Smooth muscle cell (in vitro differentiated cells): ENCODE results near the gene MICAL2. TPM values are rescaled to one million over a fixed set of nuclear protein-coding genes. Genes with fewer than 3 reads are reported as not detected.

ENCODE experiments used
- DNase-seq: peaks from one replicate; lab custom pipeline; 2025; ENCODE audit not compliant: unreplicated experiment; lab: John Stamatoyannopoulos, UW
- H2AFZ ChIP-seq: fragments of 200-600 bp; sonication (generic); 2 replicates; pipeline ENCODE4 v1.6.0; 2016; ENCODE audit warnings: antibody characterized with exemption, low read depth, mild to moderate bottlenecking
- H3F3A ChIP-seq: fragments of 200-600 bp; sonication (generic); 2 replicates; pipeline ENCODE4 v1.6.0; 2017; ENCODE audit warnings: antibody characterized with exemption, low read depth
- H3K27ac ChIP-seq: fragments of 200-600 bp; sonication (generic); 2 replicates; pipeline ENCODE4 v1.5.1; 2016; ENCODE audit warnings: low read depth, mild to moderate bottlenecking
- H3K27me3 ChIP-seq: fragments of 200-600 bp; sonication (generic); 2 replicates; pipeline ENCODE4 v1.6.1; 2016; ENCODE audit warnings: low read depth, mild to moderate bottlenecking
- H3K36me3 ChIP-seq: fragments of 200-600 bp; sonication (generic); 2 replicates; pipeline ENCODE4 v1.5.1; 2016; ENCODE audit warnings: low read depth
- H3K4me1 ChIP-seq: fragments of 200-600 bp; sonication (generic); 2 replicates; pipeline ENCODE4 v1.5.1; 2016; ENCODE audit warnings: low read depth
- H3K4me2 ChIP-seq: fragments of 200-600 bp; sonication (generic); 2 replicates; pipeline ENCODE4 v1.6.0; 2016; ENCODE audit warnings: mild to moderate bottlenecking
- H3K4me3 ChIP-seq: fragments of 200-600 bp; sonication (generic); 2 replicates; pipeline ENCODE4 v1.5.1; 2016; ENCODE audit warnings: mild to moderate bottlenecking
- H3K79me2 ChIP-seq: fragments of 200-600 bp; sonication (generic); 2 replicates; pipeline ENCODE4 v1.6.0; 2016; ENCODE audit warnings: low read depth, mild to moderate bottlenecking
- H3K9ac ChIP-seq: fragments of 200-600 bp; sonication (generic); 2 replicates; pipeline ENCODE4 v1.6.0; 2016; ENCODE audit warnings: low read depth
- H3K9me3 ChIP-seq: fragments of 200-600 bp; sonication (generic); replicated peaks from 2 replicates; pipeline ENCODE4 v1.5.1; 2016; ENCODE audit warnings: low read depth
- H4K20me1 ChIP-seq: fragments of 200-600 bp; sonication (generic); 2 replicates; pipeline ENCODE4 v1.6.0; 2016; ENCODE audit warnings: low read depth
- WGBS: methylation state at CpG from one replicate; pipeline ENCODE4 v1.1.7; 2016; ENCODE audit warnings: low lambda C conversion rate; 5-methylcytosine and 5-hydroxymethylcytosine counted together
- polyA plus RNA-seq: library from polyadenylated mRNA; unstranded; fragments of >200 nt; fragmentation: Nextera tagmentation; extraction: Ambion mirVana; gene quantifications from 2 replicates; pipeline ENCODE4 v1.2.1, GENCODE V29; 2016
- total RNA-seq: library from RNA; depleted of rRNA; stranded (reverse); fragments of >200 nt; gene quantifications from 2 replicates; pipeline ENCODE4 v1.2.3, GENCODE V29; 2014
- TF ChIP-seq, protein P1 (sequence below): fragments of 200-600 bp; sonication (generic); IDR thresholded peaks from 2 replicates; pipeline ENCODE4 v1.5.1; 2017; ENCODE audit warnings: borderline replicate concordance, mild to moderate bottlenecking, antibody characterized with exemption; ENCODE audit not compliant: insufficient read depth, poor library complexity, severe bottlenecking

Gene MICAL2
- total and polyA plus RNA-seq, 2 experiments from 2014 or later = 161 to 287 TPM

DNA sequence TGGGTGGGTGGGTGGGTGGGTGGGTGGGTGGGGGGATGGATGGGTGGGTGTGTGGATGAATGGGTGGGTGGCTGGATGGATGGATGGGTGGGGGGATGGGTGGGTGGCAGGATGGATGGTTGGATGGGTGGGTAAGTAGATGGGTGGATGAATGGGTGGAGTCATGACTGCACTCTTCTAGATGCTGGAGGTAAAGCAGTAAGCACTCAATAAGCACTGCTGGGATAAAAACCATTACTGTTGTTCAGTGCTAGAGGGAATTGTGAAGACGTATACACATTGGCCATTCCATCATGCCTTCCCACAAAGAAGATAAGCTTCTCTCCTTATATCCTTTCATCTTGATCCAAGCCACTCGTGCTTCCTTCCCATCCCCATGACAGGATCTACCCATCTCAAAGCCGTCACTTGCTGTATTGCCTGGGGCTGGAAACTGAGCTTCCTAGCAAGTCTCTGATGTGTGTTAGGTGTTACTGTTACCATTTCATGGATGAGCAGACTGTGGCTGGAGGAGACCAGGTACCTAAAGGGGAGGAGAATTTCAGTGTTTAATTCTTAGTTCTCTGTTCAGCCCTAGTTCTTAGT is 74.8 kb downstream of the MICAL2 start:
- TF ChIP-seq, protein P1, sequence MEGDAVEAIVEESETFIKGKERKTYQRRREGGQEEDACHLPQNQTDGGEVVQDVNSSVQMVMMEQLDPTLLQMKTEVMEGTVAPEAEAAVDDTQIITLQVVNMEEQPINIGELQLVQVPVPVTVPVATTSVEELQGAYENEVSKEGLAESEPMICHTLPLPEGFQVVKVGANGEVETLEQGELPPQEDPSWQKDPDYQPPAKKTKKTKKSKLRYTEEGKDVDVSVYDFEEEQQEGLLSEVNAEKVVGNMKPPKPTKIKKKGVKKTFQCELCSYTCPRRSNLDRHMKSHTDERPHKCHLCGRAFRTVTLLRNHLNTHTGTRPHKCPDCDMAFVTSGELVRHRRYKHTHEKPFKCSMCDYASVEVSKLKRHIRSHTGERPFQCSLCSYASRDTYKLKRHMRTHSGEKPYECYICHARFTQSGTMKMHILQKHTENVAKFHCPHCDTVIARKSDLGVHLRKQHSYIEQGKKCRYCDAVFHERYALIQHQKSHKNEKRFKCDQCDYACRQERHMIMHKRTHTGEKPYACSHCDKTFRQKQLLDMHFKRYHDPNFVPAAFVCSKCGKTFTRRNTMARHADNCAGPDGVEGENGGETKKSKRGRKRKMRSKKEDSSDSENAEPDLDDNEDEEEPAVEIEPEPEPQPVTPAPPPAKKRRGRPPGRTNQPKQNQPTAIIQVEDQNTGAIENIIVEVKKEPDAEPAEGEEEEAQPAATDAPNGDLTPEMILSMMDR = no peak
- peaks cover 58% of the 10 kb centered on the region for H3F3A ChIP-seq
- peaks cover 26% of the 10 kb centered on the region for H3K79me2 ChIP-seq
- H4K20me1 ChIP-seq = no peaks in the 10 kb centered on the region
- DNase-seq = no peak
- peak overlapping the region; percentile 93 for H3K27ac ChIP-seq
- no peak overlapping the region for H3K4me3 ChIP-seq
- no peak overlapping the region for H2AFZ ChIP-seq
- peaks cover 50% of the 10 kb centered on the region for H3K4me1 ChIP-seq
- no peaks in the 10 kb centered on the region for H3K9me3 ChIP-seq
- H3K4me2 ChIP-seq = peak overlapping the region; percentile 42
- no peaks in the 10 kb centered on the region for H3K36me3 ChIP-seq
- 50% methylated on average over 3 of the region's 3 CpGs for WGBS
- H3K27me3 ChIP-seq = no peaks in the 10 kb centered on the region
- peak overlapping the region; percentile 13 for H3K9ac ChIP-seq

GRCh38 chr11:12185914-12186313 is 75.5 kb downstream of the MICAL2 start:
- peak overlapping the region; percentile 69 for H3K9ac ChIP-seq
- H3K79me2 ChIP-seq = peaks cover 27% of the 10 kb centered on the region
- peak overlapping the region; percentile 42 for H3K4me2 ChIP-seq
- no peaks in the 10 kb centered on the region for H3K27me3 ChIP-seq
- H3K27ac ChIP-seq = peak overlapping the region; percentile 93
- H4K20me1 ChIP-seq = no peaks in the 10 kb centered on the region
- TF ChIP-seq, protein P1 = no peak
- peaks cover 62% of the 10 kb centered on the region for H3F3A ChIP-seq
- no peaks in the 10 kb centered on the region for H3K9me3 ChIP-seq
- H3K4me3 ChIP-seq = no peak overlapping the region
- WGBS = 16% methylated on average over 4 of the region's 4 CpGs
- no peak for DNase-seq
- H3K36me3 ChIP-seq = no peaks in the 10 kb centered on the region
- peaks cover 50% of the 10 kb centered on the region for H3K4me1 ChIP-seq
- no peak overlapping the region for H2AFZ ChIP-seq

GRCh38 chr11:12186701-12187100 is 76.3 kb downstream of the MICAL2 start:
- Histone ChIP-seq H3F3A (peaks cover 57% of the 10 kb centered on the region), H3K4me2 (peak overlapping the region; percentile 42), H4K20me1 (no peaks in the 10 kb centered on the region), H3K27me3 (no peaks in the 10 kb centered on the region), H3K9ac (peak overlapping the region; percentile 69), H3K4me3 (no peak overlapping the region), H3K27ac (peak overlapping the region; percentile 93), H2AFZ (no peak overlapping the region), H3K9me3 (no peaks in the 10 kb centered on the region), H3K36me3 (no peaks in the 10 kb centered on the region), H3K79me2 (peaks cover 27% of the 10 kb centered on the region), H3K4me1 (peaks cover 43% of the 10 kb centered on the region)
- no peak for DNase-seq
- TF ChIP-seq, protein P1 = no peak
- 79% methylated on average over 5 of the region's 5 CpGs for WGBS

DNA sequence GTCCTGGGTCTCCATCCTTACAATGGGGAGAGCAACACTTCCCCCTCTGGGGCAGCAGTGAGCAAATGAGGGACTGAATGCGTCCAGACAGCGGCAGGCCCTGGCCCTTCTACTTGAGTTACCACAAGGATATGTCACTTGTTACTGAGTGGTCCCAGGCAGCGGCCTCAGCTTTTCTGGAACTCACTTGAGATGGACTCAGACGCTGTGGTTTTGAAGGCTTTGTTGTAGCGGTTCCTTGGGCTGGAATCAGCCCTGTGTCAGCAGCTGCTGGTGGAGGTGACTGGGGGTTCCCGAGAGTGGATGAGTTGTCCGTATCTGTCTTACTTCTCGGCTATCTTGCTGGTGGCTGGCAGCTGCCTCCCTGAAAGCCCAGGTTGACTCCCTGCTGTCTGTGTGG is 77.0 kb downstream of the MICAL2 start:
- peak overlapping the region; percentile 93 for H3K27ac ChIP-seq
- peaks cover 42% of the 10 kb centered on the region for H3K4me1 ChIP-seq
- no peaks in the 10 kb centered on the region for H3K9me3 ChIP-seq
- no peak for DNase-seq
- H3K79me2 ChIP-seq = peaks cover 33% of the 10 kb centered on the region
- no peaks in the 10 kb centered on the region for H3K36me3 ChIP-seq
- H3K4me3 ChIP-seq = no peak overlapping the region
- TF ChIP-seq, protein P1 = no peak
- no peaks in the 10 kb centered on the region for H3K27me3 ChIP-seq
- 10% methylated on average over 8 of the region's 8 CpGs for WGBS
- peaks cover 52% of the 10 kb centered on the region for H3F3A ChIP-seq
- peak overlapping the region; percentile 69 for H3K9ac ChIP-seq
- H3K4me2 ChIP-seq = peak overlapping the region; percentile 42
- H2AFZ ChIP-seq = no peak overlapping the region
- H4K20me1 ChIP-seq = no peaks in the 10 kb centered on the region
